ENCODE results near the gene CAPZB.

CAPZB gene

DNA sequence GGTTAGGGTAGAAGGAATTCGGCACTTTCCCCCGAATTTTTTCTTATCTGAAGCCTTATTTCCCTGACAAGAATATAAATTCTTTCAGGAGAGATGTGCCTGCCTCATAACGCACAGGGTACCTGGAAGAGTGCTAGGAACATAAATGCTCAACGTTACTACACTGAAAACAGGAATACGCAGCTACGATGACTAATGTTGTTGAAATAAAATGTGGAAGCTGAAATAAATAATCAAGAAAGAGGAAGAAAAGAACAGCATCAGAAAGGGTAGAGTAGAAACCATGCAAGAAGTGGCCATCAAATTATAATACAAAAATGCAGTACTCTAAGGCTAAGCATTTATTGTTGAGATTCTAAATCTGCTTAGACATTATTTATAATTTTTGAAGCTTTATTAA, 139.3 kb downstream of the CAPZB start:
- DNase-seq (ENCODE audit: low spot score): no peak

DNA sequence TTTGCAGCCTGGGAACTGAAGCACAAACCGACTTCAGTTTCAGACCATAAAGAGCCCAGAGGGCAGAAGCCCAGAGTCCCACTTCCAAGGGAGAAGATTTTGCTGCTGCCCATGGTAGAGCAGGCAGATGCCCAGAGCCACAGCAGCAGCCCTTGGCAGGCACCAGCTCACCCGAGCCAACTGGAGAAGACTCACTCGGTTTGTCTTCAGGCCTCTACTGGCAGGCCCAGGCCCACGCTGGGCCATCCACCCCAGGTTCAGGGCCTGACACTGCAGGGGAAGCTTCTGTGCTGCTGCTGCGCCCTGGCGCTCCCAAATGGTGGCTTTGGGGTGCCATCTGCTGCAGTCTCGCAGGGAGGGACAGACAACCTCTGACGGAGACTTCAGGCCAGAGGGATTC, 139.9 kb downstream of the CAPZB start:
- no peak for DNase-seq (ENCODE audit: low spot score)

DNA sequence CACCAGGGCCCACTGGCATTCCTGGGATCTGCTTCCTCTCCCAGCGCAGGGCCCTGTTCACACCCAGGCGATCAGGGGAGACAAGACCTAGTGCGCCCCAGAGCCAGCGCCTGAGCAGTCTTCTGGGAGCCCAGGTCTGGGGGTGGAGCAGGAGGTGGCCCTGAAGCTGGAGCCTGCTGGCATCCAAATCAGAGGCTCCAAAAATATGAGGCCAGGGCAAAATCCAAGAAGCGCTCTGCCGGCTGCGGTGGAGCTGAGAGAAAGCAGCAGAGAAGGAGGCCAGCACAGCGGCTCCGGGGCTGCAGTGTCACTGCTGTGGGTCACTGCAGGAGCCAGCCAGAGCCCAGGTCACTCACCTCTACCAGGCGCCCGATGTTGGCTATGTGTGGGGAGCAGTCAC, 140.5 kb downstream of the CAPZB start:
- DNase-seq (ENCODE audit: low spot score): no peak

DNA sequence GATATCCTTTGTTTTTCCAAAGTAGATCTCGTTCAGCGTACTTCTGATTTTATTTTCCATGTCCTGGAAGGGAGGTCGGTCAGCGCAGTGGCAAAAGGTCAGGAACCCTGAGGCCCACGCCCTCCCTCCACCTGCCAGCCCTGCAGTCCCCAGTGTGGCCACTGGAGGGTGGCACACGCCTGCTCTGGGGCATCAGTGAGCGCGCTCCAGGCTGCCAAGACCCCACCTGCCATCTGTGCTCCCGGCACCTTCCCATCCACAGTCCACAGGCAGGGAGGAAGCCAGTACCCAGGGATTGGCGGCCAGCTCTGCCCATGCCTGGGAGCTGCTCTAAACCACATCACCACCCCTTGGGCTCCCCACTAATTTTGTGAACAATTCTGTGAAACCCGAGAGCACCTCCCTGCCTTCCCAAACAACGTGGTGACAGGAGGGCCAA, 140.9 kb downstream of the CAPZB start:
- peak; percentile 67 for DNase-seq (ENCODE audit: low spot score)

- no peak for DNase-seq (ENCODE audit: low spot score)
Observed at GRCh38 chr1:19343617-19344350, 141.6 kb downstream of the CAPZB start.

- no peak for DNase-seq (ENCODE audit: low spot score)
Observed at GRCh38 chr1:19342894-19343616, 142.3 kb downstream of the CAPZB start.

- DNase-seq (ENCODE audit: low spot score): peak; percentile 68
Observed at GRCh38 chr1:19342062-19342750, 143.1 kb downstream of the CAPZB start.

DNA sequence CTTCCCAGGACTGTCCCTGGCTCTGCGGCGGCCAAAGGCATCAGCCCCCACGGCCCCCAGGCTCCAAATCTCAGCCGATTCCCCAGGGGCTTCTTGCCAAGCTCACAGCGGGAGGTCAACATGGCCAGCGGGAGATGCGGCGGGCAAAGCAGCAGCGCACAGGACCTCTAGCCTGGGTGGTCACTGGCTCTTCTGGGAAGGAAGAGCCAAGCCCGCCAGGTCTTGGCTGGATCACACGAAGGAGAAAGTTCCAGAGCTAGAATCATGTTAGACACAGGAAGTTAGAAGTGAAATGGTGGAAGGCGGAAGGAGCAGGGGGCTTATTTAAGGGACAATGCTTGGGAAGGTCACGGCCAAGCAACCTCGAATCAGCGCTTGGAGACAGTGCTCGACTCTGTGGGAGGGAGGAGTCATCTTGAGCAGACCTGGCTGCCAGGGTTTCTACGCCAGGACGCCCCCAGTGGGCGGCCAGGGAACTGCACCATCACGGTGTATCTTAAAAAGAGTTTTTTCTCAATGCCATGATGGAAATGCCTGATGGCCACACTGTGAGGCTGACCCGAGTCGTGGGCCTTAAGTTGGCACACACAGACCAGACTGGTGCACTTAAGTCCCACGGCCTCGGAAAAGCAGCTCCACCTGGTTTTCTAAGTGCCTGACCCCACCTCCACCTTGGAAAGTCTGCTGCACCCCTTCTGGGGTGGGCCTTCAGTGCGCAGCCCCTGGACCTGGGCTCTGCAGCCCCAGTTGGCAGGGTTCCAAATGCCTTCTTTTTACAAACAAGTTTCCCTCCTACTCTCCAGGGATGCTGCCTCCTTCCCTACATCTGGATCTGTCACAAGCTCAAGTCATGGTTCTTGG, 143.9 kb downstream of the CAPZB start:
- peak; percentile 87 for DNase-seq (ENCODE audit: low spot score)

DNA sequence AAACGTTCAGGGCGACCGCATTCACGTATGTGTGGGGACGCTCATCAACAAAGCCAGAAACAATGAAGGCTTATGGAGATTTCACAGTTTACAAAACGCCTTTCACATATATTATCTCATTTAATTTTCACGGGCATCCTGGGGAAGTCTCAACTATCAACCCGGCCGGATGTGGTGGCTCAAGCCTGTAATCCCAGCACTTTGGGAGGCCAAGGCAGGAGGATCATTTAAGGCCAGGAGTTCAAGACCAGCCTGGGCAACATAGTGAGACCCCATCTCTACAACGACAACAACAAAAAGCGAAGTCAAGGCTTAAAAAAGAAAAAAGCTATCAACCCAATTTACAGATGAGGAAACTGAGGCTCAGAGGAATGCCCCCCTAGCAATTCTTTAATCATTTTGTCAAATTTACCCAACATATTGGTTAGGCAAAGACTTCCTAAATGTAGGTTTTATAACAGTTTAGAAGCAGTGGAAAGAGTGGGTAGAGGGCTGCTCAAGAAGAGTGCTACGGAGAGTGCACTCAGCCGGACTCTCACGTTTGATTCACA, 144.9 kb downstream of the CAPZB start:
- DNase-seq (ENCODE audit: low spot score): no peak

DNA sequence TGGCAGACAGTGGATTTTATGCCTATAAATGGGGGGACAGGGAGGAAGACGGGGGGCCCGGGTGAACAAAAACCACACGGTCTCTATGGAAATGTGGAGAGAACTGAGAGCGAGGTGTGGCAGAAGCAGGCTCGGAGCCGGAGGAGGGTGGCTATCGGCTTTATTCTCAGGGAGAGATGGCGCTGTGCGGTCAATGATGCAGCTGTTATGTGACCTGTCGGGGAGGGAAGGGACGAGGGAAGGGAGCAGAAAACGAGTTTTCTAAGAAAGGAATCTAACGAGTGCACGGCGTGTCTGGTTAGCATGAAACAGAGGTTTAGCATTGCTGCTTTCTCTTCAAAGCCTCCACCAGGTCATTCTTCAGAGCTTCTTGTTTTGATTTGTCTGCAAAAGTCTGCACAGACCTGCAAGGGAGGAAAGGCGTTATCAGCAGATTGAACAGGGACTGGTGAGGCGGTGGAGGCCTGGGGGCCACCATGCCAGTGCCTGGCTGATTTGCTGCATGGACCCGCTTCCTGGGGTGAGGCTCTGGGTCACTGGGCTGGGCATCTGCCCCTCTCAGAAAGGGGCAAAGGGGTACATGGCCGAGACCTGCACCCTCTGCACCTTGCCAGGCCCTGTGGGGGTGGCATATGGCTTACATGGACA, 146.0 kb downstream of the CAPZB start:
- DNase-seq (ENCODE audit: low spot score): no peak

- no peak for DNase-seq (ENCODE audit: low spot score)
Observed at GRCh38 chr1:19338323-19338762, 147.0 kb downstream of the CAPZB start.

GRCh38 chr1:19337289-19337688, 148.1 kb downstream of the CAPZB start:
- DNase-seq (ENCODE audit: low spot score): no peak

DNA sequence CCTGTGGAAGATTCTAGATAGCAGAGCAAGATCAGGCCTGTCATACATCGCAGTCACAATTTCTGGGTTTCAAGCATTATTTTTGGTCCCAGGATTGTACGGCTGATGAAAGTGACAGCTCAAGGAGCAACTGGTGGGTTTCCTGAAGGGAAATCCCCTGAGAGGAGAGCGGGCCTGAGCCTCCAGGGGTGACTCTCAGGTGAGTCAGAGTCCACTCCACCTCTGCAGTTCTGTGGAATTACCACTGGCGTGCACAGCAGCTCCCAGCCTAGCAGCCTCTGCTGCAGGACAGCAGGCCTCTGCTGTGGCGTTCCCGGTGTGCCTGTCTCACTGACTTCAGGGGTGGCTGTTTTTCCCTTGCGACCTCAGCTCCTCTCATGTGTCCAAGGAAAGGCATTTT, 148.8 kb downstream of the CAPZB start:
- DNase-seq (ENCODE audit: low spot score): no peak

GRCh38 chr1:19333587-19334354, 151.6 kb downstream of the CAPZB start:
- DNase-seq (ENCODE audit: low spot score): no peak

GRCh38 chr1:19332832-19333231, 152.5 kb downstream of the CAPZB start:
- no peak for DNase-seq (ENCODE audit: low spot score)

DNA sequence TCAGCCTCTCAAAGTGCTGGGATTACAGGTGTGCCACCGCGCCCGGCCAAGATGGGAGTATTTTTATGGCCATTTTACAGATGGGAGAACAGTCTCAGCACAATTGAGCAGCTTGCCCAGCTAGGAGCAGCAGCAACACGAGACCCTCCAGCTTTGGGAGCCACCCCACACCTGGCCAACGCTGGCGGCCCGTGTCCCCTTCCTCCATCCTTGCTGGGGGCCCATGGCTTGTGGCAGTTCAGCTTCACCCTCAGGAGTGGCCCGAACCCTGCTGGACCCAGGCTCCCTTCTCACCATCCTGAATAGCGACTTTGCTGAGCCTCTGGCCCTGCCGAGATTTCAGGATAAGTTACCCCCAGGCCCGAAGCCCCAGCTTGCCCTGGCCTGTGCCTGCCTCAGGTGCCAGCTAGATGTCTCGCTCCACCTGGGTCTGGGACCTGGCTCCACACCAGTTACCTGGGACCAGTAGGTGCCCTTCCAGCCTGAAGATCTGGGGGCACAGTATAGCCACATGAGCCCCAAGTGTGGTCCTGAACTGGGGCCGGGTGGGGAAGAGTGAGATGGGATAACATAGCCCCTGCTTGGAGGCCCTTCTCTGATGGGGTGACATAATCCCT, 154.0 kb downstream of the CAPZB start:
- DNase-seq (ENCODE audit: low spot score): no peak

GRCh38 chr1:19330449-19331135, 154.7 kb downstream of the CAPZB start:
- DNase-seq (ENCODE audit: low spot score): no peak

DNA sequence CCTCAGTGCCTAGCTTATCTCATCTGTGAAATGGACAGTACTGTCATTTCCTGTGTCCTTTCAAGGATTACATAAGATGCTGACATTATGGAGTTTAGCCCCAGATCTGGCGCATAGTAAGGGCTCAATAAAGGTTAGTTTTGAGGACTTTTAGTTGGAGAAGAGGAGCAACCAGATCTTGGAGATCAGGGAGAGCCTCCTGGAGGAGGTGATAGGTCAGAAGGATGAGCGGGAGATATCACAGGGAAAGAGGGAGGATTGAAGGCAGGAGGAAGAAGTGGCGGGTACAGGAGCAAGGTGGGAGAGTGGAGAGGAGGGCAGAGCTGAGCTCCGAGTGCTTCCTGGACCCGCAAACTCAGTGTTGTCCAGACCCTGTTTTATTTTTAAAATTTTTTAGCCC, 155.7 kb downstream of the CAPZB start:
- no peak for DNase-seq (ENCODE audit: low spot score)

DNA sequence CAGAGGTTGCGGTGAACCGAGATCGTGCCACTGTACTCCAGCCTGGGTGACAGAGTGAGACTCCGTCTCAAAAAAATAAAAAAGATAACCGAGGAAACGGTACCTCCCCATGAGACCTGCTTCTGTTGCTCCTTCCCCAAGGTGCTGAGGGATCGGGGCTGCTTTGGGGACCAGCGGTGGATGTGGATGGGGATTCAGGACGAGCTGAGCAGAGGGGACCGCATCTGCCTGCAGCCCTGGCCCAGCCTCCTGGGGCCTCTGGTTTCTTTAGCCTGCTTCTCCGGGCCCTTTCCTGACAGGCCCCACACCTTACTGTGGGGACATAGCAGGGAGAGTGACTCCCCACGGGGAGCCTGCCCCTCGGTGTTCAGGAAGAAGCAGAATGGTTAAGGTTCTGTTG, 156.2 kb downstream of the CAPZB start:
- DNase-seq (ENCODE audit: low spot score): no peak
